Endothelial cell of umbilical vein (primary cell): ENCODE measurements around the gene PNKP. TPM values are rescaled to one million over a fixed set of nuclear protein-coding genes. Genes with fewer than 3 reads are reported as not detected.

ENCODE experiments used
- BruUV-seq: library from RNA; stranded (reverse); fragments of 400-500 nt; replicated peaks from 2 replicates; lab custom pipeline; 2021; lab: Mats Ljungman, UMichigan
- CTCF ChIA-PET: fragments of 300-600, 350-600 bp; sonication (Branson Sonifier 250); formaldehyde crosslinking; loops from one replicate; lab custom pipeline; 2021; ENCODE audit warnings: antibody characterized with exemption, inconsistent platforms; lab: Charles Lee
- POLR2A ChIA-PET: fragments of 300-600, 350-600 bp; sonication (Branson Sonifier 250); formaldehyde crosslinking; loops from one replicate; lab custom pipeline; 2021; ENCODE audit warnings: antibody characterized with exemption, inconsistent platforms; lab: Charles Lee
- DNase-seq: peaks from one replicate; pipeline ENCODE4 v3.0.0-alpha.2; 2011; ENCODE audit warnings: low read depth, low spot score
- FAIRE-seq: peaks from 2 replicates; lab custom pipeline; 2011; peaks lifted over from hg19 to GRCh38; lab: Jason Lieb, UNC
- H2AFZ ChIP-seq: 2 replicates; pipeline ENCODE4 v1.6.0; 2012; ENCODE audit warnings: low read depth, low read length, control low read depth, inconsistent platforms
- H3K27ac ChIP-seq: 2 replicates; pipeline ENCODE4 v1.5.1; 2011; ENCODE audit warnings: low read depth, mild to moderate bottlenecking, control low read depth, low read length, moderate library complexity; ENCODE audit not compliant: insufficient read depth
- H3K27me3 ChIP-seq, 2 experiments: 2 replicates each; pipeline versions ENCODE4 v1.6.0 to v1.6.1; 2011; ENCODE audit warnings: low read length in 2 of 2, mixed read lengths in 1 of 2; ENCODE audit not compliant: control insufficient read depth in 2 of 2, insufficient read depth in 2 of 2
- H3K36me3 ChIP-seq, 2 experiments: 2 replicates in 1 of 2; 3 replicates in 1 of 2; pipeline ENCODE4 v1.5.1; 2011; ENCODE audit warnings: low read length in 2 of 2, mild to moderate bottlenecking in 1 of 2, moderate library complexity in 1 of 2; ENCODE audit not compliant: control insufficient read depth in 2 of 2, insufficient read depth in 2 of 2; ENCODE audit errors: extremely low read depth in 1 of 2
- H3K4me1 ChIP-seq: 3 replicates; pipeline ENCODE4 v1.5.1; 2011; ENCODE audit warnings: mild to moderate bottlenecking, low read length; ENCODE audit not compliant: control insufficient read depth, insufficient read depth; ENCODE audit errors: extremely low read depth
- H3K4me2 ChIP-seq: 2 replicates; pipeline ENCODE4 v1.6.1; 2011; ENCODE audit warnings: low read length, control low read depth, mixed read lengths; ENCODE audit not compliant: insufficient read depth
- H3K4me3 ChIP-seq, 3 experiments: fragments of 200-600 bp in 1 of 3; sonication (generic), shearing (Covaris generic) in 1 of 3; replicated peaks in 1 of 3; 2 replicates each; pipeline ENCODE4 v1.5.1; 2011 to 2016; ENCODE audit warnings: control low read depth in 3 of 3, low read length in 3 of 3, mild to moderate bottlenecking in 2 of 3, inconsistent platforms in 1 of 3, low read depth in 1 of 3, moderate library complexity in 1 of 3; ENCODE audit not compliant: insufficient read depth in 1 of 3
- H3K79me2 ChIP-seq: 2 replicates; pipeline ENCODE4 v1.6.0; 2012; ENCODE audit warnings: low read length, inconsistent platforms; ENCODE audit not compliant: control insufficient read depth, insufficient read depth
- H3K9ac ChIP-seq: replicated peaks from 2 replicates; pipeline ENCODE3; 2011; ENCODE audit warnings: low read length, control low read depth; ENCODE audit not compliant: insufficient read depth; ENCODE audit errors: extremely low read depth
- H3K9me1 ChIP-seq: replicated peaks from 3 replicates; pipeline ENCODE4 v1.6.0; 2011; ENCODE audit warnings: mild to moderate bottlenecking, low read length; ENCODE audit not compliant: control insufficient read depth, insufficient read depth; ENCODE audit errors: extremely low read depth
- H3K9me3 ChIP-seq: replicated peaks from 2 replicates; pipeline ENCODE4 v1.5.1; 2012; ENCODE audit warnings: low read length, inconsistent platforms; ENCODE audit not compliant: control insufficient read depth, insufficient read depth
- H4K20me1 ChIP-seq: replicated peaks from 2 replicates; pipeline ENCODE3; 2011; ENCODE audit warnings: mild to moderate bottlenecking, low read length; ENCODE audit not compliant: control insufficient read depth, insufficient read depth; ENCODE audit errors: extremely low read depth
- CTCF ChIP-seq, 2 donors: IDR thresholded peaks; 1 replicate in 1 of 2; 2 replicates in 1 of 2; pipeline ENCODE4 v1.5.1; 2011; ENCODE audit warnings: low read length in 2 of 2, mild to moderate bottlenecking in 2 of 2, moderate library complexity in 2 of 2, control low read depth in 1 of 2, inconsistent platforms in 1 of 2, low read depth in 1 of 2; ENCODE audit not compliant: insufficient read depth in 1 of 2; ENCODE audit errors: extremely low read depth in 1 of 2
- EZH2 ChIP-seq: IDR thresholded peaks from 2 replicates; pipeline ENCODE4 v1.6.1; 2012; ENCODE audit warnings: borderline replicate concordance, low read depth, mild to moderate bottlenecking, moderate library complexity, low read length, inconsistent platforms; ENCODE audit not compliant: severe bottlenecking
- FOS ChIP-seq: IDR thresholded peaks from 2 replicates; pipeline ENCODE4 v1.6.1; 2011; ENCODE audit warnings: mild to moderate bottlenecking, low read length, moderate library complexity, borderline replicate concordance; ENCODE audit not compliant: insufficient read depth
- GATA2 ChIP-seq: IDR thresholded peaks from 2 replicates; pipeline ENCODE4 v1.7.0; 2011; ENCODE audit warnings: low read depth, mild to moderate bottlenecking, moderate library complexity, mixed read lengths, low read length; ENCODE audit not compliant: insufficient read length, insufficient read depth
- JUN ChIP-seq: IDR thresholded peaks from 2 replicates; pipeline ENCODE4 v1.6.1; 2011; ENCODE audit warnings: borderline replicate concordance, low read depth; ENCODE audit not compliant: insufficient read length, insufficient read depth
- MAX ChIP-seq: IDR thresholded peaks from 2 replicates; pipeline ENCODE4 v1.6.1; 2011; ENCODE audit not compliant: insufficient read depth, insufficient read length
- MYC ChIP-seq: IDR thresholded peaks from one replicate; pipeline ENCODE4 v1.6.1; 2011; ENCODE audit warnings: mild to moderate bottlenecking, low read depth, low read length
- POLR2A ChIP-seq: IDR thresholded peaks from 2 replicates; pipeline ENCODE4 v1.6.1; 2012; ENCODE audit warnings: low read depth, mild to moderate bottlenecking, control low read depth, low read length
- POLR2AphosphoS5 ChIP-seq: IDR thresholded peaks from 2 replicates; pipeline ENCODE4 v1.6.1; 2012; ENCODE audit warnings: low read depth, mild to moderate bottlenecking, control low read depth, low read length, moderate library complexity; ENCODE audit not compliant: insufficient read depth
- dilution Hi-C: fragments of 300-500 bp; cut with MboI; formaldehyde crosslinking; loops from one replicate; pipeline ENCODE4 v1.15.0; 2019; ENCODE audit warnings: low sequenced_read_pairs; ENCODE audit not compliant: extremely low pct_ligation_motif_present
- intact Hi-C: fragments of 100-400 bp; cut with micrococcal nuclease; formaldehyde crosslinking; loops from one replicate; pipeline ENCODE4 v1.10.0; 2022
- polyA plus RNA-seq, 4 experiments: library from polyadenylated mRNA; depleted of rRNA in 3 of 4; stranded (reverse) in 3 of 4; unstranded in 1 of 4; fragments of >200 nt; gene quantifications; 2 replicates each; pipeline versions ENCODE4 v1.2.1 to v1.2.3, GENCODE V29; 2011 to 2012; ENCODE audit warnings: missing spikeins in 1 of 4
- total RNA-seq: library from RNA; stranded (reverse); gene quantifications from 2 replicates; pipeline ENCODE4 v1.2.3, GENCODE V29; 2021

The PNKP gene
- total and polyA plus RNA-seq, 2 donors (not counting 3 experiments of a cell fraction or from before 2014, with no cell fraction given), result 39.4 to 112 TPM

GRCh38 chr19:49912965-49913685 is 45.7 kb upstream of the PNKP start:
- no peak overlapping the region for H3K4me3 ChIP-seq
- peaks cover 10 to 30% of the 10 kb centered on the region in 2 experiments for H3K36me3 ChIP-seq
- dilution Hi-C loops, result no loop called here
- H3K4me1 ChIP-seq, result no peaks in the 10 kb centered on the region
- H3K9ac ChIP-seq, result no peak overlapping the region
- CTCF ChIA-PET, result no interaction called here
- POLR2A ChIA-PET, result no interaction called here
- TF ChIP-seq MYC (no peak), MAX (no peak), EZH2 (no peak), GATA2 (no peak), JUN (no peak), FOS (no peak), POLR2AphosphoS5 (no peak), POLR2A (no peak), CTCF (IDR thresholded peaks at IDR 0.05; ENCODE audit: extremely low read depth in 1 of 2, insufficient read depth in 1 of 2, low read depth in 1 of 2, low read length in 2 of 2) (no peak)
- intact Hi-C loops, result no loop called here
- peaks cover 24% of the 10 kb centered on the region for H3K79me2 ChIP-seq
- DNase-seq (no peak), FAIRE-seq (no peak)
- no peaks in the 10 kb centered on the region for H3K27me3 ChIP-seq
- no peaks in the 10 kb centered on the region for H4K20me1 ChIP-seq
- no peak overlapping the region for H3K27ac ChIP-seq
- no peaks in the 10 kb centered on the region for H3K9me1 ChIP-seq
- H3K9me3 ChIP-seq, result no peaks in the 10 kb centered on the region
- no peak overlapping the region for H2AFZ ChIP-seq
- BruUV-seq, result no TSS peak
- H3K4me2 ChIP-seq, result no peak overlapping the region
